ENCODE results near the gene KRTAP1-1. TPM values are rescaled to one million over a fixed set of nuclear protein-coding genes. Genes with fewer than 3 reads are reported as not detected.

Gene KRTAP1-1
- total and polyA plus RNA-seq, 2 of the 8 experiments (the other 6 are each of a cell fraction or from before 2014, with no cell fraction given): not detected

- no peak for TF ChIP-seq CHD7 (IDR thresholded peaks at IDR 0.05; ENCODE audit: insufficient replicate concordance, low read length)
- TF ChIP-seq HDAC2 (IDR thresholded peaks at IDR 0.05; ENCODE audit: borderline replicate concordance in 1 of 2, low read depth in 2 of 2, low read length in 2 of 2): no peak
- no peak for TF ChIP-seq EGR1 (IDR thresholded peaks at IDR 0.05; ENCODE audit: borderline replicate concordance, low read depth, low read length)
- no peak for TF ChIP-seq BACH1 (IDR thresholded peaks at IDR 0.05; ENCODE audit: low read length)
- TF ChIP-seq ATF2 (IDR thresholded peaks at IDR 0.05; ENCODE audit: low read length): no peak
- no peak for TF ChIP-seq MAFK (IDR thresholded peaks at IDR 0.05; ENCODE audit: low read depth, low read length)
- no peak for TF ChIP-seq YY1 (IDR thresholded peaks at IDR 0.05; ENCODE audit: low read depth, low read length)
- TF ChIP-seq BCL11A (IDR thresholded peaks at IDR 0.05; ENCODE audit: low read depth in 2 of 2, low read length in 2 of 2): no peak
- TF ChIP-seq POLR2A (IDR thresholded peaks at IDR 0.05; ENCODE audit: control extremely low read depth in 1 of 2, low read depth in 2 of 2, low read length in 2 of 2): no peak
- no peak for TF ChIP-seq TEAD4 (IDR thresholded peaks at IDR 0.05; ENCODE audit: low read depth, low read length)
These were observed 11.5 kb downstream of the KRTAP1-1 start, which contains the start of gene KRTAP1-4 (continued) for GRCh38 chr17:41029633-41030245.

All from H1 (cell line).